H9 (cell line): ENCODE measurements around the gene ATP2A2. TPM values are rescaled to one million over a fixed set of nuclear protein-coding genes. Genes with fewer than 3 reads are reported as not detected.

Experiments used
- DNase-seq: peaks from one replicate; pipeline ENCODE4 v3.0.0-alpha.2; 2017
- H2AFZ ChIP-seq: one replicate; pipeline ENCODE4 v1.6.1; 2013; ENCODE audit warnings: mild to moderate bottlenecking, low read length, control low read depth, moderate library complexity
- H2AK5ac ChIP-seq: 2 replicates; pipeline ENCODE4 v1.6.1; 2013; ENCODE audit warnings: low read length, control low read depth, mixed read lengths; ENCODE audit not compliant: insufficient read length
- H2BK120ac ChIP-seq: one replicate; pipeline ENCODE4 v1.6.1; 2013; ENCODE audit warnings: low read depth, mild to moderate bottlenecking, low read length, control low read depth, inconsistent platforms; ENCODE audit not compliant: poor library complexity, severe bottlenecking
- H2BK12ac ChIP-seq: 2 replicates; pipeline ENCODE4 v1.6.1; 2013; ENCODE audit warnings: low read length, control low read depth, mixed read lengths, low read depth; ENCODE audit not compliant: insufficient read length
- H2BK15ac ChIP-seq: 2 replicates; pipeline ENCODE4 v1.6.1; 2013; ENCODE audit warnings: low read depth, low read length, control low read depth
- H2BK20ac ChIP-seq: one replicate; pipeline ENCODE4 v1.6.1; 2013; ENCODE audit warnings: low read depth, mild to moderate bottlenecking, low read length, control low read depth, inconsistent platforms; ENCODE audit not compliant: poor library complexity, severe bottlenecking
- H2BK5ac ChIP-seq: 2 replicates; pipeline ENCODE4 v1.6.1; 2013; ENCODE audit warnings: low read length, control low read depth, mixed read lengths; ENCODE audit not compliant: insufficient read length
- H3K14ac ChIP-seq: 2 replicates; pipeline ENCODE4 v1.6.1; 2013; ENCODE audit warnings: low read length, control low read depth; ENCODE audit not compliant: insufficient read depth
- H3K18ac ChIP-seq: 2 replicates; pipeline ENCODE4 v1.6.1; 2013; ENCODE audit warnings: low read depth, mild to moderate bottlenecking, mixed read lengths, low read length, control low read depth; ENCODE audit not compliant: insufficient read length
- H3K23ac ChIP-seq: 2 replicates; pipeline ENCODE4 v1.6.1; 2013; ENCODE audit warnings: low read length, control low read depth, mixed read lengths, low read depth; ENCODE audit not compliant: insufficient read length
- H3K23me2 ChIP-seq: 2 replicates; pipeline ENCODE4 v1.6.1; 2013; ENCODE audit warnings: low read depth, mild to moderate bottlenecking, mixed read lengths, low read length, control low read depth; ENCODE audit not compliant: insufficient read length, poor library complexity, severe bottlenecking
- H3K27ac ChIP-seq: 2 replicates; pipeline ENCODE4 v1.5.1; 2013; ENCODE audit warnings: low read length, control low read depth, mixed read lengths, low read depth; ENCODE audit not compliant: insufficient read length
- H3K27me3 ChIP-seq: 2 replicates; pipeline ENCODE4 v1.6.1; 2013; ENCODE audit warnings: low read length, control low read depth, inconsistent platforms; ENCODE audit not compliant: insufficient read depth
- H3K4ac ChIP-seq: 2 replicates; pipeline ENCODE4 v1.6.1; 2013; ENCODE audit warnings: low read depth, mild to moderate bottlenecking, control low read depth, inconsistent platforms, low read length, moderate library complexity
- H3K4me1 ChIP-seq: 2 replicates; pipeline ENCODE4 v1.6.1; 2013; ENCODE audit warnings: low read length, control low read depth, inconsistent platforms; ENCODE audit not compliant: insufficient read depth
- H3K4me2 ChIP-seq: 2 replicates; pipeline ENCODE4 v1.6.1; 2013; ENCODE audit warnings: low read length, control low read depth, mixed read lengths; ENCODE audit not compliant: insufficient read length, insufficient read depth
- H3K56ac ChIP-seq: 2 replicates; pipeline ENCODE4 v1.6.1; 2013; ENCODE audit warnings: low read depth, mild to moderate bottlenecking, mixed read lengths, low read length, control low read depth; ENCODE audit not compliant: insufficient read length
- H3K79me1 ChIP-seq: 2 replicates; pipeline ENCODE4 v1.6.1; 2013; ENCODE audit warnings: low read depth, mild to moderate bottlenecking, moderate library complexity, low read length, control low read depth, inconsistent platforms; ENCODE audit not compliant: insufficient read depth, poor library complexity, severe bottlenecking
- H3K79me2 ChIP-seq: 2 replicates; pipeline ENCODE4 v1.6.1; 2013; ENCODE audit warnings: low read length, control low read depth, inconsistent platforms; ENCODE audit not compliant: insufficient read depth
- H3K9ac ChIP-seq: 2 replicates; pipeline ENCODE4 v1.6.1; 2013; ENCODE audit warnings: low read length, control low read depth, mixed read lengths; ENCODE audit not compliant: insufficient read length; ENCODE audit errors: extremely low read depth
- H3K9me3 ChIP-seq: one replicate; pipeline ENCODE4 v1.6.1; 2013; ENCODE audit warnings: low read depth, low read length, inconsistent platforms; ENCODE audit not compliant: control insufficient read depth
- H3T11ph ChIP-seq: one replicate; pipeline ENCODE4 v1.6.1; 2013; ENCODE audit warnings: mild to moderate bottlenecking, low read length, control low read depth, inconsistent platforms
- H4K20me1 ChIP-seq: one replicate; pipeline ENCODE4 v1.6.1; 2013; ENCODE audit not compliant: control insufficient read depth, insufficient read length, insufficient read depth
- H4K5ac ChIP-seq: 2 replicates; pipeline ENCODE4 v1.6.1; 2013; ENCODE audit warnings: low read depth, mild to moderate bottlenecking, mixed read lengths, low read length, control low read depth; ENCODE audit not compliant: insufficient read length
- H4K8ac ChIP-seq: replicated peaks from 2 replicates; pipeline ENCODE4 v1.6.1; 2013; ENCODE audit warnings: low read length, control low read depth, mixed read lengths, low read depth; ENCODE audit not compliant: insufficient read length
- H4K91ac ChIP-seq: 2 replicates; pipeline ENCODE4 v1.6.1; 2013; ENCODE audit warnings: low read depth, mild to moderate bottlenecking, moderate library complexity, mixed read lengths, low read length, control low read depth; ENCODE audit not compliant: insufficient read length
- H3K27ac Mint-ChIP-seq, 3 experiments: 2 replicates in 2 of 3; 3 replicates in 1 of 3; pipeline ENCODE4 v1.8.0; 2020 to 2021; ENCODE audit warnings: mixed read lengths in 3 of 3, mild to moderate bottlenecking in 1 of 3, moderate library complexity in 1 of 3
- H3K27me3 Mint-ChIP-seq: 2 replicates; pipeline ENCODE4 v1.8.0; 2021; ENCODE audit warnings: low read depth, mild to moderate bottlenecking, moderate library complexity, mixed read lengths
- H3K36me3 Mint-ChIP-seq, 3 experiments: 2 replicates in 2 of 3; 3 replicates in 1 of 3; pipeline ENCODE4 v1.8.0; 2020 to 2021; ENCODE audit warnings: low read depth in 3 of 3, mixed read lengths in 3 of 3; ENCODE audit not compliant: insufficient read depth in 1 of 3
- H3K4me1 Mint-ChIP-seq, 2 experiments: 2 replicates each; pipeline ENCODE4 v1.8.0; 2020; ENCODE audit warnings: mixed read lengths in 2 of 2
- H3K4me3 Mint-ChIP-seq, 2 experiments: 2 replicates in 1 of 2; 3 replicates in 1 of 2; pipeline ENCODE4 v1.8.0; 2020 to 2021; ENCODE audit warnings: mild to moderate bottlenecking in 2 of 2, mixed read lengths in 2 of 2, moderate library complexity in 1 of 2
- H3K9me3 Mint-ChIP-seq, 2 experiments: 2 replicates in 1 of 2; 3 replicates in 1 of 2; pipeline ENCODE4 v1.8.0; 2020; ENCODE audit warnings: mild to moderate bottlenecking in 2 of 2, mixed read lengths in 2 of 2, moderate library complexity in 1 of 2
- WGBS: extraction: QIAGEN DNeasy Blood & Tissue Kit; methylation state at CpG from one replicate; pipeline ENCODE4 v1.1.7; 2013; ENCODE audit warnings: missing lambda C conversion rate, low lambda C conversion rate, mixed read lengths; ENCODE audit not compliant: insufficient read length; ENCODE audit errors: extremely low coverage; 5-methylcytosine and 5-hydroxymethylcytosine counted together
- total RNA-seq: library from RNA; stranded (reverse); gene quantifications from 2 replicates; pipeline ENCODE4 v1.2.1, GENCODE V29; 2021
- TF ChIP-seq, protein P1 (sequence below): fragments of 200-600 bp; sonication (generic); conservative IDR thresholded peaks from 3 replicates; pipeline ENCODE4 v1.8.0; 2021; ENCODE audit warnings: antibody characterized with exemption, mild to moderate bottlenecking

The ATP2A2 gene
- total RNA-seq, 1 experiment from 2014 or later, result 257 TPM

- no peak overlapping the region for H3T11ph ChIP-seq
- H2AK5ac ChIP-seq, result no peak overlapping the region
- H2AFZ ChIP-seq, result no peak overlapping the region
- DNase-seq, result peak; percentile 74
- H3K56ac ChIP-seq, result no peak overlapping the region
- H4K5ac ChIP-seq, result no peak overlapping the region
- no peaks in the 10 kb centered on the region for H3K4me1 Mint-ChIP-seq
- H3K9me3 Mint-ChIP-seq, result no peaks in the 10 kb centered on the region
- no peak overlapping the region for H3K4ac ChIP-seq
- no peak overlapping the region for H3K18ac ChIP-seq
- H3K27ac Mint-ChIP-seq, result no peak overlapping the region
- H3K79me2 ChIP-seq, result no peaks in the 10 kb centered on the region
- no peaks in the 10 kb centered on the region for H4K20me1 ChIP-seq
- H3K23ac ChIP-seq, result no peak overlapping the region
- no peaks in the 10 kb centered on the region for H3K27me3 Mint-ChIP-seq
- no peak overlapping the region for H2BK15ac ChIP-seq
- no peak overlapping the region for H3K27ac ChIP-seq
- no peaks in the 10 kb centered on the region for H3K23me2 ChIP-seq
- no peak overlapping the region for H3K14ac ChIP-seq
- H3K4me1 ChIP-seq, result no peaks in the 10 kb centered on the region
- H4K8ac ChIP-seq, result no peak overlapping the region
- no peaks in the 10 kb centered on the region for H3K9me3 ChIP-seq
- H2BK5ac ChIP-seq, result no peak overlapping the region
- no peak overlapping the region for H2BK12ac ChIP-seq
- no peak overlapping the region for H3K9ac ChIP-seq
- no peak overlapping the region for H4K91ac ChIP-seq
- H2BK20ac ChIP-seq, result no peak overlapping the region
- no peaks in the 10 kb centered on the region for H3K27me3 ChIP-seq
- no peak overlapping the region for H2BK120ac ChIP-seq
- H3K79me1 ChIP-seq, result no peaks in the 10 kb centered on the region
- H3K4me2 ChIP-seq, result no peak overlapping the region
- peaks cover 2 to 10% (median 9%) of the 10 kb centered on the region in 3 experiments; a peak in 4 of 7 replicates for H3K36me3 Mint-ChIP-seq
- TF ChIP-seq, protein P1, sequence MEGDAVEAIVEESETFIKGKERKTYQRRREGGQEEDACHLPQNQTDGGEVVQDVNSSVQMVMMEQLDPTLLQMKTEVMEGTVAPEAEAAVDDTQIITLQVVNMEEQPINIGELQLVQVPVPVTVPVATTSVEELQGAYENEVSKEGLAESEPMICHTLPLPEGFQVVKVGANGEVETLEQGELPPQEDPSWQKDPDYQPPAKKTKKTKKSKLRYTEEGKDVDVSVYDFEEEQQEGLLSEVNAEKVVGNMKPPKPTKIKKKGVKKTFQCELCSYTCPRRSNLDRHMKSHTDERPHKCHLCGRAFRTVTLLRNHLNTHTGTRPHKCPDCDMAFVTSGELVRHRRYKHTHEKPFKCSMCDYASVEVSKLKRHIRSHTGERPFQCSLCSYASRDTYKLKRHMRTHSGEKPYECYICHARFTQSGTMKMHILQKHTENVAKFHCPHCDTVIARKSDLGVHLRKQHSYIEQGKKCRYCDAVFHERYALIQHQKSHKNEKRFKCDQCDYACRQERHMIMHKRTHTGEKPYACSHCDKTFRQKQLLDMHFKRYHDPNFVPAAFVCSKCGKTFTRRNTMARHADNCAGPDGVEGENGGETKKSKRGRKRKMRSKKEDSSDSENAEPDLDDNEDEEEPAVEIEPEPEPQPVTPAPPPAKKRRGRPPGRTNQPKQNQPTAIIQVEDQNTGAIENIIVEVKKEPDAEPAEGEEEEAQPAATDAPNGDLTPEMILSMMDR, result peak; percentile 79
- no peak overlapping the region for H3K4me3 Mint-ChIP-seq
- WGBS, result no CpG with 5 or more reads among the region's 3 CpGs
These were observed 74.0 kb downstream of the ATP2A2 start for GRCh38 chr12:110355073-110355472.
